GM12878 (cell line): ENCODE data around the gene PACS2. TPM values are rescaled to one million over a fixed set of nuclear protein-coding genes. Genes with fewer than 3 reads are reported as not detected.

ENCODE experiments used
- ATAC-seq: fragments of 200-7000 bp; cut with Tn5 transposase; 3 replicates; pipeline ENCODE4 v1.9.1; 2020; ENCODE audit warnings: mild to moderate bottlenecking, moderate library complexity
- BruUV-seq: library from RNA; stranded (reverse); fragments of 400-500 nt; replicated peaks from 2 replicates; lab custom pipeline; 2021; lab: Mats Ljungman, UMichigan
- CTCF ChIA-PET: fragments of 300-600 bp; sonication (Branson Sonifier 250); formaldehyde crosslinking; extraction: SDS; loops from one replicate; lab custom pipeline; 2021; ENCODE audit warnings: inconsistent platforms; lab: Yijun Ruan, JAX
- POLR2A ChIA-PET: fragments of 350-600 bp; formaldehyde crosslinking; extraction: SDS; loops from one replicate; lab custom pipeline; 2021; ENCODE audit warnings: inconsistent platforms; lab: Charles Lee
- RAD21 ChIA-PET: fragments of 300-600 bp; sonication (Branson Sonifier 250); formaldehyde crosslinking; loops from one replicate; lab custom pipeline; 2023; ENCODE audit warnings: antibody characterized with exemption; ENCODE audit not compliant: unreplicated experiment; lab: Charles Lee
- SMC1A ChIA-PET: fragments of 300-600 bp; sonication (Branson Sonifier 250); formaldehyde crosslinking; loops from one replicate; lab custom pipeline; 2023; ENCODE audit not compliant: unreplicated experiment, uncharacterized antibody; lab: Charles Lee
- DNase-seq: peaks from one replicate; pipeline ENCODE4 v3.0.0-alpha.2; 2011; ENCODE audit warnings: low read depth, low spot score
- FAIRE-seq: peaks from 3 replicates; lab custom pipeline; 2011; peaks lifted over from hg19 to GRCh38; lab: Jason Lieb, UNC
- H2AFZ ChIP-seq: 2 replicates; pipeline ENCODE4 v1.6.0; 2011; ENCODE audit warnings: low read depth, low read length, control low read depth; ENCODE audit not compliant: control insufficient read depth
- H3K27ac ChIP-seq: 2 replicates; pipeline ENCODE4 v1.5.1; 2011; ENCODE audit warnings: control low read depth; ENCODE audit not compliant: control insufficient read depth, insufficient read depth
- H3K27me3 ChIP-seq, 2 experiments: replicated peaks in 1 of 2; 2 replicates each; pipeline versions ENCODE4 v1.6.0 to v1.6.1; 2011; ENCODE audit warnings: low read length in 1 of 2; ENCODE audit not compliant: control insufficient read depth in 2 of 2, insufficient read depth in 2 of 2
- H3K36me3 ChIP-seq, 2 experiments: 2 replicates each; pipeline ENCODE4 v1.5.1; 2011; ENCODE audit warnings: low read length in 1 of 2; ENCODE audit not compliant: control insufficient read depth in 2 of 2, insufficient read depth in 2 of 2
- H3K4me1 ChIP-seq: 2 replicates; pipeline ENCODE4 v1.6.1; 2011; ENCODE audit warnings: mild to moderate bottlenecking, low read length, moderate library complexity, mixed read lengths; ENCODE audit not compliant: control insufficient read depth, insufficient read depth
- H3K4me2 ChIP-seq: 2 replicates; pipeline ENCODE4 v1.6.0; 2011; ENCODE audit warnings: control low read depth; ENCODE audit not compliant: control insufficient read depth, insufficient read depth
- H3K4me3 ChIP-seq: fragments of 200-600 bp; sonication (generic); 2 replicates; pipeline ENCODE4 v1.5.1; 2016
- H3K79me2 ChIP-seq: 2 replicates; pipeline ENCODE4 v1.6.0; 2011; ENCODE audit warnings: low read length; ENCODE audit not compliant: control insufficient read depth, insufficient read depth
- H3K9ac ChIP-seq: 2 replicates; pipeline ENCODE4 v1.8.0; 2011; ENCODE audit warnings: low read length, control low read depth, mixed read lengths; ENCODE audit not compliant: control insufficient read depth, insufficient read depth
- H3K9me3 ChIP-seq: replicated peaks from 3 replicates; pipeline ENCODE4 v1.5.1; 2011; ENCODE audit warnings: mild to moderate bottlenecking, low read length; ENCODE audit not compliant: control insufficient read depth, insufficient read depth
- H4K20me1 ChIP-seq: 2 replicates; pipeline ENCODE4 v1.6.0; 2011; ENCODE audit not compliant: control insufficient read depth, insufficient read depth
- BACH1 ChIP-seq: fragments of 450-650 bp; IDR thresholded peaks from 2 replicates; pipeline ENCODE4 v1.6.1; 2017; ENCODE audit warnings: mild to moderate bottlenecking, borderline replicate concordance
- CHD4 ChIP-seq: fragments of 200-600 bp; sonication (generic); IDR thresholded peaks from 2 replicates; pipeline ENCODE4 v1.6.1; 2016; ENCODE audit warnings: mild to moderate bottlenecking
- GABPA ChIP-seq: IDR thresholded peaks from 2 replicates; pipeline ENCODE4 v1.6.1; 2014; ENCODE audit warnings: antibody characterized with exemption, low read depth, mild to moderate bottlenecking, inconsistent platforms
- IKZF1 ChIP-seq: fragments of 450-650 bp; conservative IDR thresholded peaks from 2 replicates; pipeline ENCODE4 v1.6.1; 2017; ENCODE audit warnings: antibody characterized with exemption, mild to moderate bottlenecking
- MYC ChIP-seq: IDR thresholded peaks from 2 replicates; pipeline ENCODE4 v1.6.1; 2011; ENCODE audit warnings: mild to moderate bottlenecking, low read length, moderate library complexity, inconsistent platforms; ENCODE audit not compliant: insufficient read depth, insufficient replicate concordance, insufficient read length, severe bottlenecking
- NFIC ChIP-seq: IDR thresholded peaks from 2 replicates; pipeline ENCODE4 v1.6.1; 2012; ENCODE audit warnings: low read depth, mild to moderate bottlenecking, inconsistent platforms, low read length, moderate library complexity
- NKRF ChIP-seq: fragments of 450-650 bp; conservative IDR thresholded peaks from 2 replicates; pipeline ENCODE4 v1.6.1; 2017; ENCODE audit warnings: mild to moderate bottlenecking, moderate library complexity
- PML ChIP-seq: IDR thresholded peaks from 2 replicates; pipeline ENCODE4 v1.6.1; 2012; ENCODE audit warnings: low read length, inconsistent platforms
- SMARCA5 ChIP-seq: fragments of 450-650 bp; IDR thresholded peaks from 2 replicates; pipeline ENCODE4 v1.6.1; 2017; ENCODE audit warnings: mild to moderate bottlenecking
- ZNF274 ChIP-seq: IDR thresholded peaks from one replicate; pipeline ENCODE4 v1.8.0; 2011; ENCODE audit not compliant: insufficient read length, insufficient read depth
- ZNF622 ChIP-seq: fragments of 450-650 bp; IDR thresholded peaks from 2 replicates; pipeline ENCODE4 v1.6.1; 2017; ENCODE audit warnings: mild to moderate bottlenecking, inconsistent platforms
- WGBS: methylation state at CpG from one replicate; pipeline ENCODE4 v1.1.6; 2016; ENCODE audit warnings: low lambda C conversion rate; ENCODE audit not compliant: insufficient replicate concordance, insufficient coverage; ENCODE audit errors: missing lambda C conversion rate; 5-methylcytosine and 5-hydroxymethylcytosine counted together
- in situ Hi-C: fragments of 300-500 bp; cut with MboI; formaldehyde crosslinking; loops from 9 replicates; pipeline ENCODE4 v1.14.3; 2018; ENCODE audit warnings: mixed read lengths
- intact Hi-C: fragments of 100-400 bp; cut with micrococcal nuclease; formaldehyde crosslinking; loops from one replicate; pipeline ENCODE4 v1.14.2; 2022; ENCODE audit not compliant: unreplicated experiment
- polyA plus RNA-seq, 11 experiments: library from polyadenylated mRNA; depleted of rRNA in 4 of 11; unstranded in 6 of 11; stranded (reverse) in 5 of 11; fragments of >200 nt; fragmentation: Nextera tagmentation in 4 of 11; fragmentation: Illumina TruSeq in 1 of 11; extraction: Ambion mirVana in 4 of 11; extraction: Trizol in 1 of 11; gene quantifications; 1 replicate in 1 of 11; 2 replicates in 10 of 11; pipeline versions ENCODE4 v1.2.1 to v1.2.3, GENCODE V29; 2011 to 2016; ENCODE audit warnings: inconsistent platforms in 2 of 11, missing spikeins in 2 of 11, low read depth in 1 of 11
- total RNA-seq, 4 experiments: library from RNA; depleted of rRNA in 3 of 4; stranded (reverse); fragments of >200 nt in 3 of 4; fragmentation: Illumina TruSeq in 1 of 4; extraction: Trizol in 1 of 4; gene quantifications; 2 replicates each; pipeline versions ENCODE4 v1.2.1 to v1.2.3, GENCODE V29; 2013 to 2021
- TF ChIP-seq, protein P1 (sequence below): IDR thresholded peaks from 2 replicates; pipeline ENCODE4 v1.6.1; 2012; ENCODE audit warnings: low read depth, low read length, improper control_type of control experiment

Gene PACS2
- total and polyA plus RNA-seq, 10 of the 15 experiments (the other 5 are each of a cell fraction or from before 2014, with no cell fraction given): 0.21 to 37.3 (median 9.4) TPM

- FAIRE-seq: no peak
- intact Hi-C loops: no loop called here
- H3K27ac ChIP-seq: no peak overlapping the region
- H3K4me2 ChIP-seq: no peak overlapping the region
- H3K79me2 ChIP-seq: peaks cover 4% of the 10 kb centered on the region; the same call in 1 of the 2 replicates
- RAD21 ChIA-PET: interaction anchor here (2.3 kb wide), 1 partner anchor 12 kb away, joined by 13 read pairs; the partner anchor contains the start of gene BRF1
- TF ChIP-seq ZNF622 (no peak), GABPA (no peak), PML (no peak), MYC (no peak), BACH1 (no peak), NKRF (no peak), IKZF1 (no peak), ZNF274 (no peak), NFIC (no peak), SMARCA5 (no peak), CHD4 (no peak)
- TF ChIP-seq, protein P1, sequence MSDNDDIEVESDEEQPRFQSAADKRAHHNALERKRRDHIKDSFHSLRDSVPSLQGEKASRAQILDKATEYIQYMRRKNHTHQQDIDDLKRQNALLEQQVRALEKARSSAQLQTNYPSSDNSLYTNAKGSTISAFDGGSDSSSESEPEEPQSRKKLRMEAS: no peak
- TF ChIP-seq, all 136 proteins: peak for 0
- Histone ChIP-seq H4K20me1 (no peaks in the 10 kb centered on the region), H3K4me3 (no peak overlapping the region), H3K4me1 (peaks cover 10% of the 10 kb centered on the region), H2AFZ (no peak overlapping the region), H3K36me3 (no peaks in the 10 kb centered on the region; a peak in 1 of 4 replicates), H3K27me3 (no peaks in the 10 kb centered on the region), H3K9me3 (no peaks in the 10 kb centered on the region), H3K9ac (no peak overlapping the region)
- DNase-seq: no peak
- in situ Hi-C loops: no loop called here
- WGBS: 87% methylated on average over 13 of the region's 13 CpGs
- no peak for ATAC-seq
- no TSS peak for BruUV-seq
- CTCF ChIA-PET: interaction anchor here (0.9 kb wide), 1 partner anchor 39 kb away, joined by 3 read pairs; no protein-coding TSS in a partner anchor
- SMC1A ChIA-PET: interaction anchor here (0.8 kb wide), 1 partner anchor 12 kb away, joined by 3 read pairs; the partner anchor contains the start of gene BRF1
- POLR2A ChIA-PET: no interaction called here
Observed at GRCh38 chr14:105312973-105313372, 1.6 kb upstream of the PACS2 start.
